ENCODE data around the gene ARHGAP22.

ARHGAP22 gene

GRCh38 chr10:48607356-48608278 is 2.7 kb upstream of the ARHGAP22 start:
- no peak for DNase-seq (ENCODE audit: low read depth)

GRCh38 chr10:48606530-48607355 is 1.9 kb upstream of the ARHGAP22 start:
- DNase-seq (ENCODE audit: low read depth), result peak; percentile 95

- no peak for DNase-seq (ENCODE audit: low read depth)
Measured at GRCh38 chr10:48605786-48606529, 1.1 kb upstream of the ARHGAP22 start.

GRCh38 chr10:48604039-48604990 is 558 bp downstream of the ARHGAP22 start:
- DNase-seq (ENCODE audit: low read depth), result no peak

- DNase-seq (ENCODE audit: low read depth), result no peak
Measured at GRCh38 chr10:48603421-48604038, 1.3 kb downstream of the ARHGAP22 start.

GRCh38 chr10:48602401-48603135 is 2.3 kb downstream of the ARHGAP22 start:
- no peak for DNase-seq (ENCODE audit: low read depth)

GRCh38 chr10:48601789-48602188 is 3.1 kb downstream of the ARHGAP22 start:
- no peak for DNase-seq (ENCODE audit: low read depth)

- no peak for DNase-seq (ENCODE audit: low read depth)
Measured at GRCh38 chr10:48600645-48601505, 4.0 kb downstream of the ARHGAP22 start.

- no peak for DNase-seq (ENCODE audit: low read depth)
Measured at GRCh38 chr10:48599830-48600134, 5.1 kb downstream of the ARHGAP22 start.

GRCh38 chr10:48598936-48599829 is 5.7 kb downstream of the ARHGAP22 start:
- DNase-seq (ENCODE audit: low read depth), result no peak

- no peak for DNase-seq (ENCODE audit: low read depth)
Measured at GRCh38 chr10:48598243-48598935, 6.5 kb downstream of the ARHGAP22 start.

GRCh38 chr10:48595539-48595932 is 9.3 kb downstream of the ARHGAP22 start:
- DNase-seq (ENCODE audit: low read depth), result no peak

- no peak for DNase-seq (ENCODE audit: low read depth)
Measured at GRCh38 chr10:48594803-48595538, 9.9 kb downstream of the ARHGAP22 start.

GRCh38 chr10:48594371-48594770 is 10.5 kb downstream of the ARHGAP22 start:
- no peak for DNase-seq (ENCODE audit: low read depth)

GRCh38 chr10:48592346-48592745 is 12.5 kb downstream of the ARHGAP22 start:
- DNase-seq (ENCODE audit: low read depth), result no peak

- no peak for DNase-seq (ENCODE audit: low read depth)
Measured at GRCh38 chr10:48590945-48591344, 13.9 kb downstream of the ARHGAP22 start.

- peak; percentile 74 for DNase-seq (ENCODE audit: low read depth)
Measured at GRCh38 chr10:48589266-48589665, 15.6 kb downstream of the ARHGAP22 start.

Measured in iris pigment epithelial cell (primary cell).